H9 (cell line): ENCODE data around the gene ASB18. TPM values are rescaled to one million over a fixed set of nuclear protein-coding genes. Genes with fewer than 3 reads are reported as not detected.

ENCODE experiments used
- DNase-seq: peaks from one replicate; pipeline ENCODE4 v3.0.0-alpha.2; 2017
- H2AFZ ChIP-seq: one replicate; pipeline ENCODE4 v1.6.1; 2013; ENCODE audit warnings: mild to moderate bottlenecking, low read length, control low read depth, moderate library complexity
- H2AK5ac ChIP-seq: 2 replicates; pipeline ENCODE4 v1.6.1; 2013; ENCODE audit warnings: low read length, control low read depth, mixed read lengths; ENCODE audit not compliant: insufficient read length
- H2BK120ac ChIP-seq: one replicate; pipeline ENCODE4 v1.6.1; 2013; ENCODE audit warnings: low read depth, mild to moderate bottlenecking, low read length, control low read depth, inconsistent platforms; ENCODE audit not compliant: poor library complexity, severe bottlenecking
- H2BK12ac ChIP-seq: 2 replicates; pipeline ENCODE4 v1.6.1; 2013; ENCODE audit warnings: low read length, control low read depth, mixed read lengths, low read depth; ENCODE audit not compliant: insufficient read length
- H2BK15ac ChIP-seq: 2 replicates; pipeline ENCODE4 v1.6.1; 2013; ENCODE audit warnings: low read depth, low read length, control low read depth
- H2BK20ac ChIP-seq: one replicate; pipeline ENCODE4 v1.6.1; 2013; ENCODE audit warnings: low read depth, mild to moderate bottlenecking, low read length, control low read depth, inconsistent platforms; ENCODE audit not compliant: poor library complexity, severe bottlenecking
- H2BK5ac ChIP-seq: 2 replicates; pipeline ENCODE4 v1.6.1; 2013; ENCODE audit warnings: low read length, control low read depth, mixed read lengths; ENCODE audit not compliant: insufficient read length
- H3K14ac ChIP-seq: 2 replicates; pipeline ENCODE4 v1.6.1; 2013; ENCODE audit warnings: low read length, control low read depth; ENCODE audit not compliant: insufficient read depth
- H3K18ac ChIP-seq: 2 replicates; pipeline ENCODE4 v1.6.1; 2013; ENCODE audit warnings: low read depth, mild to moderate bottlenecking, mixed read lengths, low read length, control low read depth; ENCODE audit not compliant: insufficient read length
- H3K23ac ChIP-seq: 2 replicates; pipeline ENCODE4 v1.6.1; 2013; ENCODE audit warnings: low read length, control low read depth, mixed read lengths, low read depth; ENCODE audit not compliant: insufficient read length
- H3K23me2 ChIP-seq: 2 replicates; pipeline ENCODE4 v1.6.1; 2013; ENCODE audit warnings: low read depth, mild to moderate bottlenecking, mixed read lengths, low read length, control low read depth; ENCODE audit not compliant: insufficient read length, poor library complexity, severe bottlenecking
- H3K27ac ChIP-seq: 2 replicates; pipeline ENCODE4 v1.5.1; 2013; ENCODE audit warnings: low read length, control low read depth, mixed read lengths, low read depth; ENCODE audit not compliant: insufficient read length
- H3K27me3 ChIP-seq: 2 replicates; pipeline ENCODE4 v1.6.1; 2013; ENCODE audit warnings: low read length, control low read depth, inconsistent platforms; ENCODE audit not compliant: insufficient read depth
- H3K4ac ChIP-seq: 2 replicates; pipeline ENCODE4 v1.6.1; 2013; ENCODE audit warnings: low read depth, mild to moderate bottlenecking, control low read depth, inconsistent platforms, low read length, moderate library complexity
- H3K4me1 ChIP-seq: 2 replicates; pipeline ENCODE4 v1.6.1; 2013; ENCODE audit warnings: low read length, control low read depth, inconsistent platforms; ENCODE audit not compliant: insufficient read depth
- H3K4me2 ChIP-seq: 2 replicates; pipeline ENCODE4 v1.6.1; 2013; ENCODE audit warnings: low read length, control low read depth, mixed read lengths; ENCODE audit not compliant: insufficient read length, insufficient read depth
- H3K56ac ChIP-seq: 2 replicates; pipeline ENCODE4 v1.6.1; 2013; ENCODE audit warnings: low read depth, mild to moderate bottlenecking, mixed read lengths, low read length, control low read depth; ENCODE audit not compliant: insufficient read length
- H3K79me1 ChIP-seq: 2 replicates; pipeline ENCODE4 v1.6.1; 2013; ENCODE audit warnings: low read depth, mild to moderate bottlenecking, moderate library complexity, low read length, control low read depth, inconsistent platforms; ENCODE audit not compliant: insufficient read depth, poor library complexity, severe bottlenecking
- H3K79me2 ChIP-seq: 2 replicates; pipeline ENCODE4 v1.6.1; 2013; ENCODE audit warnings: low read length, control low read depth, inconsistent platforms; ENCODE audit not compliant: insufficient read depth
- H3K9ac ChIP-seq: 2 replicates; pipeline ENCODE4 v1.6.1; 2013; ENCODE audit warnings: low read length, control low read depth, mixed read lengths; ENCODE audit not compliant: insufficient read length; ENCODE audit errors: extremely low read depth
- H3K9me3 ChIP-seq: one replicate; pipeline ENCODE4 v1.6.1; 2013; ENCODE audit warnings: low read depth, low read length, inconsistent platforms; ENCODE audit not compliant: control insufficient read depth
- H3T11ph ChIP-seq: one replicate; pipeline ENCODE4 v1.6.1; 2013; ENCODE audit warnings: mild to moderate bottlenecking, low read length, control low read depth, inconsistent platforms
- H4K20me1 ChIP-seq: one replicate; pipeline ENCODE4 v1.6.1; 2013; ENCODE audit not compliant: control insufficient read depth, insufficient read length, insufficient read depth
- H4K5ac ChIP-seq: 2 replicates; pipeline ENCODE4 v1.6.1; 2013; ENCODE audit warnings: low read depth, mild to moderate bottlenecking, mixed read lengths, low read length, control low read depth; ENCODE audit not compliant: insufficient read length
- H4K8ac ChIP-seq: replicated peaks from 2 replicates; pipeline ENCODE4 v1.6.1; 2013; ENCODE audit warnings: low read length, control low read depth, mixed read lengths, low read depth; ENCODE audit not compliant: insufficient read length
- H4K91ac ChIP-seq: 2 replicates; pipeline ENCODE4 v1.6.1; 2013; ENCODE audit warnings: low read depth, mild to moderate bottlenecking, moderate library complexity, mixed read lengths, low read length, control low read depth; ENCODE audit not compliant: insufficient read length
- H3K27ac Mint-ChIP-seq, 3 experiments: 2 replicates in 2 of 3; 3 replicates in 1 of 3; pipeline ENCODE4 v1.8.0; 2020 to 2021; ENCODE audit warnings: mixed read lengths in 3 of 3, mild to moderate bottlenecking in 1 of 3, moderate library complexity in 1 of 3
- H3K27me3 Mint-ChIP-seq: 2 replicates; pipeline ENCODE4 v1.8.0; 2021; ENCODE audit warnings: low read depth, mild to moderate bottlenecking, moderate library complexity, mixed read lengths
- H3K36me3 Mint-ChIP-seq, 3 experiments: 2 replicates in 2 of 3; 3 replicates in 1 of 3; pipeline ENCODE4 v1.8.0; 2020 to 2021; ENCODE audit warnings: low read depth in 3 of 3, mixed read lengths in 3 of 3; ENCODE audit not compliant: insufficient read depth in 1 of 3
- H3K4me1 Mint-ChIP-seq, 2 experiments: 2 replicates each; pipeline ENCODE4 v1.8.0; 2020; ENCODE audit warnings: mixed read lengths in 2 of 2
- H3K4me3 Mint-ChIP-seq, 2 experiments: 2 replicates in 1 of 2; 3 replicates in 1 of 2; pipeline ENCODE4 v1.8.0; 2020 to 2021; ENCODE audit warnings: mild to moderate bottlenecking in 2 of 2, mixed read lengths in 2 of 2, moderate library complexity in 1 of 2
- H3K9me3 Mint-ChIP-seq, 2 experiments: 2 replicates in 1 of 2; 3 replicates in 1 of 2; pipeline ENCODE4 v1.8.0; 2020; ENCODE audit warnings: mild to moderate bottlenecking in 2 of 2, mixed read lengths in 2 of 2, moderate library complexity in 1 of 2
- WGBS: extraction: QIAGEN DNeasy Blood & Tissue Kit; methylation state at CpG from one replicate; pipeline ENCODE4 v1.1.7; 2013; ENCODE audit warnings: missing lambda C conversion rate, low lambda C conversion rate, mixed read lengths; ENCODE audit not compliant: insufficient read length; ENCODE audit errors: extremely low coverage; 5-methylcytosine and 5-hydroxymethylcytosine counted together
- total RNA-seq: library from RNA; stranded (reverse); gene quantifications from 2 replicates; pipeline ENCODE4 v1.2.1, GENCODE V29; 2021
- TF ChIP-seq, protein P1 (sequence below): fragments of 200-600 bp; sonication (generic); conservative IDR thresholded peaks from 3 replicates; pipeline ENCODE4 v1.8.0; 2021; ENCODE audit warnings: antibody characterized with exemption, mild to moderate bottlenecking

The ASB18 gene
- total RNA-seq, 1 experiment from 2014 or later: not detected

DNA sequence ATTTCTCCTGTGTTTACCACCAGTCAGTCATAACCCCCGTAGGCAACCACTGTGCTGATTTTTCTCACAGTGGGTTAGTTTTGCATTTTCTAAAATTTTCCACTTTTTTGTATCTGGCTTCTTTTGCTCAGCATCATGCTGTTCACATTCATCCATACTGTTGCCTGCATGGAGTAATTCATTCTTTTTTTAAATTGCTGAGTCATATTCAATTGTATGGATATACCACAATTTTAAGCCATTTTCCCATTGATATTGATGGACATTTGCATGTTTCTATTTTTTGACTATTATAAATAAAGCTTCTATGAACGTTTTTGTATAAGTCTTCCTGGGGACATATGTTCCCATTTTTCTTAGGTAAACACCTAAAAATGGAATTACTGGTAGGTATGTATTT, 40.5 kb downstream of the ASB18 start:
- Histone ChIP-seq H2AFZ (no peak overlapping the region), H4K5ac (no peak overlapping the region), H3K18ac (no peak overlapping the region), H3K79me2 (no peaks in the 10 kb centered on the region), H3K27me3 (no peaks in the 10 kb centered on the region), H3K56ac (no peak overlapping the region), H3K4me2 (no peak overlapping the region), H4K91ac (no peak overlapping the region), H3K23me2 (no peaks in the 10 kb centered on the region), H4K8ac (no peak overlapping the region), H3K27ac (no peak overlapping the region), H2BK12ac (no peak overlapping the region), H2AK5ac (no peak overlapping the region), H3K9ac (no peak overlapping the region), H2BK5ac (no peak overlapping the region), H3K9me3 (no peaks in the 10 kb centered on the region), H2BK15ac (no peak overlapping the region), H2BK20ac (no peak overlapping the region), H3K23ac (no peak overlapping the region), H3T11ph (no peak overlapping the region), H4K20me1 (no peaks in the 10 kb centered on the region), H3K79me1 (no peaks in the 10 kb centered on the region), H3K4me1 (no peaks in the 10 kb centered on the region), H2BK120ac (no peak overlapping the region), H3K4ac (no peak overlapping the region), H3K14ac (no peak overlapping the region)
- H3K9me3 Mint-ChIP-seq: peaks cover 24 to 26% of the 10 kb centered on the region in 2 experiments
- H3K27ac Mint-ChIP-seq: no peak overlapping the region
- H3K4me3 Mint-ChIP-seq: no peak overlapping the region
- DNase-seq: no peak
- no CpG with 5 or more reads among the region's 2 CpGs for WGBS
- peaks cover 0 to 3% of the 10 kb centered on the region in 2 experiments; a peak in 1 of 4 replicates for H3K4me1 Mint-ChIP-seq
- TF ChIP-seq, protein P1, sequence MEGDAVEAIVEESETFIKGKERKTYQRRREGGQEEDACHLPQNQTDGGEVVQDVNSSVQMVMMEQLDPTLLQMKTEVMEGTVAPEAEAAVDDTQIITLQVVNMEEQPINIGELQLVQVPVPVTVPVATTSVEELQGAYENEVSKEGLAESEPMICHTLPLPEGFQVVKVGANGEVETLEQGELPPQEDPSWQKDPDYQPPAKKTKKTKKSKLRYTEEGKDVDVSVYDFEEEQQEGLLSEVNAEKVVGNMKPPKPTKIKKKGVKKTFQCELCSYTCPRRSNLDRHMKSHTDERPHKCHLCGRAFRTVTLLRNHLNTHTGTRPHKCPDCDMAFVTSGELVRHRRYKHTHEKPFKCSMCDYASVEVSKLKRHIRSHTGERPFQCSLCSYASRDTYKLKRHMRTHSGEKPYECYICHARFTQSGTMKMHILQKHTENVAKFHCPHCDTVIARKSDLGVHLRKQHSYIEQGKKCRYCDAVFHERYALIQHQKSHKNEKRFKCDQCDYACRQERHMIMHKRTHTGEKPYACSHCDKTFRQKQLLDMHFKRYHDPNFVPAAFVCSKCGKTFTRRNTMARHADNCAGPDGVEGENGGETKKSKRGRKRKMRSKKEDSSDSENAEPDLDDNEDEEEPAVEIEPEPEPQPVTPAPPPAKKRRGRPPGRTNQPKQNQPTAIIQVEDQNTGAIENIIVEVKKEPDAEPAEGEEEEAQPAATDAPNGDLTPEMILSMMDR: no peak
- H3K36me3 Mint-ChIP-seq: peaks cover 1 to 15% (median 11%) of the 10 kb centered on the region in 3 experiments; a peak in 5 of 7 replicates
- H3K27me3 Mint-ChIP-seq: peaks cover 23% of the 10 kb centered on the region
